ENCODE measurements around the gene STEAP4. TPM values are rescaled to one million over a fixed set of nuclear protein-coding genes. Genes with fewer than 3 reads are reported as not detected.

Gene STEAP4
- polyA plus RNA-seq, 1 donor (not counting 4 experiments of a cell fraction or from before 2014, with no cell fraction given): 2.0 TPM

GRCh38 chr7:88290491-88290890 is 16.2 kb downstream of the STEAP4 start:
- no peak overlapping the region for H3K9ac ChIP-seq (ENCODE audit: control insufficient read depth, extremely low read depth, insufficient read depth, low read length)
- H3K79me2 ChIP-seq (ENCODE audit: control insufficient read depth, insufficient read depth, low read length): no peaks in the 10 kb centered on the region
- peak overlapping the region; percentile 23 for H3K27ac ChIP-seq (ENCODE audit: control insufficient read depth, insufficient read depth, low read length)
- FAIRE-seq: peak; percentile 41
- dilution Hi-C loops (cut with MboI; ENCODE audit: extremely low pct_ligation_motif_present, low sequenced_read_pairs): no loop called here
- H3K4me1 ChIP-seq (ENCODE audit: control insufficient read depth, extremely low read depth, insufficient read depth, low read length): peaks cover 15% of the 10 kb centered on the region
- no peak for TF ChIP-seq CTCF (optimal IDR thresholded peaks at IDR 0.05 in 1 of 3, IDR thresholded peaks at IDR 0.05 in 1 of 3, conservative IDR thresholded peaks at IDR 0.05 in 1 of 3; ENCODE audit: extremely low read depth in 1 of 3, insufficient read depth in 2 of 3, low read length in 3 of 3)
- TF ChIP-seq EZH2 (IDR thresholded peaks at IDR 0.05; ENCODE audit: low read length): no peak
- H2AFZ ChIP-seq (ENCODE audit: control insufficient read depth, low read length): no peak overlapping the region
- H3K4me2 ChIP-seq (ENCODE audit: control insufficient read depth, extremely low read depth, insufficient read depth, low read depth, low read length): no peak overlapping the region
- H3K27me3 ChIP-seq (ENCODE audit: control insufficient read depth, extremely low read depth, insufficient read depth, low read length): no peaks in the 10 kb centered on the region
- no peaks in the 10 kb centered on the region for H3K36me3 ChIP-seq (ENCODE audit: control insufficient read depth in 2 of 2, extremely low read depth in 1 of 2, insufficient read depth in 2 of 2, low read length in 2 of 2)
- no peaks in the 10 kb centered on the region for H3K9me1 ChIP-seq (ENCODE audit: control insufficient read depth, extremely low read depth, insufficient read depth, low read length)
- no peak for DNase-seq (ENCODE audit: low read depth, low spot score)
- no peaks in the 10 kb centered on the region for H3K9me3 ChIP-seq (ENCODE audit: control insufficient read depth, low read depth, low read length)
- no peak overlapping the region for H3K4me3 ChIP-seq (ENCODE audit: control insufficient read depth in 2 of 3, extremely low read depth in 1 of 3, insufficient read depth in 2 of 3, low read depth in 1 of 3, low read length in 3 of 3)
- no peaks in the 10 kb centered on the region for H4K20me1 ChIP-seq (ENCODE audit: control insufficient read depth, extremely low read depth, insufficient read depth, low read length)

- dilution Hi-C loops (cut with MboI; ENCODE audit: extremely low pct_ligation_motif_present, low sequenced_read_pairs): no loop called here
- H3K27me3 ChIP-seq (ENCODE audit: control insufficient read depth, extremely low read depth, insufficient read depth, low read length): no peaks in the 10 kb centered on the region
- no peaks in the 10 kb centered on the region for H3K9me1 ChIP-seq (ENCODE audit: control insufficient read depth, extremely low read depth, insufficient read depth, low read length)
- no peak overlapping the region for H3K9ac ChIP-seq (ENCODE audit: control insufficient read depth, extremely low read depth, insufficient read depth, low read length)
- FAIRE-seq (peak; percentile 87), DNase-seq (ENCODE audit: low read depth, low spot score) (peak; percentile 64)
- no peaks in the 10 kb centered on the region for H3K79me2 ChIP-seq (ENCODE audit: control insufficient read depth, insufficient read depth, low read length)
- no peak for TF ChIP-seq CTCF (optimal IDR thresholded peaks at IDR 0.05 in 1 of 3, IDR thresholded peaks at IDR 0.05 in 1 of 3, conservative IDR thresholded peaks at IDR 0.05 in 1 of 3; ENCODE audit: extremely low read depth in 1 of 3, insufficient read depth in 2 of 3, low read length in 3 of 3)
- TF ChIP-seq EZH2 (IDR thresholded peaks at IDR 0.05; ENCODE audit: low read length): no peak
- no peak overlapping the region for H3K4me2 ChIP-seq (ENCODE audit: control insufficient read depth, extremely low read depth, insufficient read depth, low read depth, low read length)
- H3K36me3 ChIP-seq (ENCODE audit: control insufficient read depth in 2 of 2, extremely low read depth in 1 of 2, insufficient read depth in 2 of 2, low read length in 2 of 2): no peaks in the 10 kb centered on the region
- H3K4me1 ChIP-seq (ENCODE audit: control insufficient read depth, extremely low read depth, insufficient read depth, low read length): peaks cover 15% of the 10 kb centered on the region
- no peaks in the 10 kb centered on the region for H3K9me3 ChIP-seq (ENCODE audit: control insufficient read depth, low read depth, low read length)
- H4K20me1 ChIP-seq (ENCODE audit: control insufficient read depth, extremely low read depth, insufficient read depth, low read length): no peaks in the 10 kb centered on the region
- H3K4me3 ChIP-seq (ENCODE audit: control insufficient read depth in 2 of 3, extremely low read depth in 1 of 3, insufficient read depth in 2 of 3, low read depth in 1 of 3, low read length in 3 of 3): no peak overlapping the region
- no peak overlapping the region for H2AFZ ChIP-seq (ENCODE audit: control insufficient read depth, low read length)
- peak overlapping the region; percentile 27 for H3K27ac ChIP-seq (ENCODE audit: control insufficient read depth, insufficient read depth, low read length)
Measured at GRCh38 chr7:88289564-88290025, 17.1 kb downstream of the STEAP4 start.

Data from keratinocyte (primary cell).